Type B pancreatic cell (in vitro differentiated cells): ENCODE data around the gene PARD6G. TPM values are rescaled to one million over a fixed set of nuclear protein-coding genes. Genes with fewer than 3 reads are reported as not detected.

Source experiments
- DNase-seq: peaks from one replicate; pipeline ENCODE4 v3.0.0; 2021; ENCODE audit warnings: mixed read lengths; ENCODE audit not compliant: unreplicated experiment; ENCODE audit errors: extremely low spot score
- H3K27ac Mint-ChIP-seq: 2 replicates; pipeline ENCODE4 v1.8.0; 2021; ENCODE audit warnings: mild to moderate bottlenecking, mixed read lengths
- H3K27me3 Mint-ChIP-seq: 2 replicates; pipeline ENCODE4 v1.8.0; 2021; ENCODE audit warnings: mixed read lengths
- H3K36me3 Mint-ChIP-seq: 2 replicates; pipeline ENCODE4 v1.8.0; 2021; ENCODE audit warnings: mixed read lengths
- H3K4me1 Mint-ChIP-seq: one replicate; pipeline ENCODE4 v1.8.0; 2021; ENCODE audit warnings: mixed read lengths; ENCODE audit not compliant: unreplicated experiment
- H3K4me3 Mint-ChIP-seq: 2 replicates; pipeline ENCODE4 v1.8.0; 2021; ENCODE audit warnings: mild to moderate bottlenecking, mixed read lengths
- H3K9me3 Mint-ChIP-seq: 2 replicates; pipeline ENCODE4 v1.8.0; 2021; ENCODE audit warnings: mixed read lengths
- CTCF ChIP-seq: fragments of 200-600 bp; sonication (generic); conservative IDR thresholded peaks from 2 replicates; pipeline ENCODE4 v1.5.0; 2021; ENCODE audit warnings: antibody characterized with exemption, mild to moderate bottlenecking
- total RNA-seq: library from RNA; stranded (reverse); gene quantifications from 2 replicates; pipeline ENCODE4 v1.2.1, GENCODE V29; 2021; ENCODE audit warnings: low replicate concordance

The PARD6G gene
- total RNA-seq, 1 donor from 2014 or later, result 21.8 TPM

GRCh38 chr18:80184243-80184772 lies 63.0 kb downstream of the PARD6G start:
- Mint-ChIP-seq H3K27me3 (no peaks in the 10 kb centered on the region), H3K9me3 (no peaks in the 10 kb centered on the region), H3K27ac (no peak overlapping the region), H3K4me3 (no peak overlapping the region), H3K4me1 (peaks cover 31% of the 10 kb centered on the region), H3K36me3 (no peaks in the 10 kb centered on the region)
- TF ChIP-seq CTCF, result no peak
- DNase-seq, result no peak

- Mint-ChIP-seq H3K27me3 (no peaks in the 10 kb centered on the region), H3K4me1 (peaks cover 35% of the 10 kb centered on the region), H3K27ac (no peak overlapping the region), H3K9me3 (no peaks in the 10 kb centered on the region), H3K4me3 (peak overlapping the region; percentile 48), H3K36me3 (no peaks in the 10 kb centered on the region)
- DNase-seq, result no peak
- TF ChIP-seq CTCF, result no peak
Observed at GRCh38 chr18:80183273-80184050, 63.9 kb downstream of the PARD6G start.

GRCh38 chr18:80182855-80183254 lies 64.5 kb downstream of the PARD6G start:
- Mint-ChIP-seq H3K27ac (no peak overlapping the region), H3K4me1 (peaks cover 37% of the 10 kb centered on the region), H3K9me3 (no peaks in the 10 kb centered on the region), H3K27me3 (no peaks in the 10 kb centered on the region), H3K4me3 (no peak overlapping the region), H3K36me3 (no peaks in the 10 kb centered on the region)
- TF ChIP-seq CTCF, result no peak
- no peak for DNase-seq

- Mint-ChIP-seq H3K4me3 (no peak overlapping the region), H3K36me3 (no peaks in the 10 kb centered on the region), H3K4me1 (peaks cover 38% of the 10 kb centered on the region), H3K9me3 (no peaks in the 10 kb centered on the region), H3K27me3 (no peaks in the 10 kb centered on the region), H3K27ac (peak overlapping the region; percentile 85)
- TF ChIP-seq CTCF, result no peak
- DNase-seq, result no peak
Observed at GRCh38 chr18:80181642-80182461, 65.5 kb downstream of the PARD6G start.

- no peak overlapping the region for H3K27ac Mint-ChIP-seq
- H3K27me3 Mint-ChIP-seq, result no peaks in the 10 kb centered on the region
- no peak for DNase-seq
Observed at GRCh38 chr18:80180778-80181564, 66.3 kb downstream of the PARD6G start.

More at GRCh38 chr18:80180778-80181564, 66.3 kb downstream of the PARD6G start:
- no peak for TF ChIP-seq CTCF
- H3K4me1 Mint-ChIP-seq, result peaks cover 46% of the 10 kb centered on the region
- no peaks in the 10 kb centered on the region for H3K9me3 Mint-ChIP-seq
- H3K36me3 Mint-ChIP-seq, result no peaks in the 10 kb centered on the region
- H3K4me3 Mint-ChIP-seq, result no peak overlapping the region
